HT-29 (cell line): ENCODE measurements around the gene TKFC. TPM values are rescaled to one million over a fixed set of nuclear protein-coding genes. Genes with fewer than 3 reads are reported as not detected.

Experiments
- DNase-seq: peaks from one replicate; pipeline ENCODE4 v3.0.0-alpha.2; 2015; ENCODE audit warnings: low spot score
- total RNA-seq: library from RNA; depleted of rRNA; stranded (reverse); fragments of >200 nt; shearing (Covaris generic); gene quantifications from 2 replicates; pipeline ENCODE4 v1.2.3, GENCODE V29; 2014

Gene TKFC
- total RNA-seq, 1 experiment from 2014 or later = 94.2 TPM

DNA sequence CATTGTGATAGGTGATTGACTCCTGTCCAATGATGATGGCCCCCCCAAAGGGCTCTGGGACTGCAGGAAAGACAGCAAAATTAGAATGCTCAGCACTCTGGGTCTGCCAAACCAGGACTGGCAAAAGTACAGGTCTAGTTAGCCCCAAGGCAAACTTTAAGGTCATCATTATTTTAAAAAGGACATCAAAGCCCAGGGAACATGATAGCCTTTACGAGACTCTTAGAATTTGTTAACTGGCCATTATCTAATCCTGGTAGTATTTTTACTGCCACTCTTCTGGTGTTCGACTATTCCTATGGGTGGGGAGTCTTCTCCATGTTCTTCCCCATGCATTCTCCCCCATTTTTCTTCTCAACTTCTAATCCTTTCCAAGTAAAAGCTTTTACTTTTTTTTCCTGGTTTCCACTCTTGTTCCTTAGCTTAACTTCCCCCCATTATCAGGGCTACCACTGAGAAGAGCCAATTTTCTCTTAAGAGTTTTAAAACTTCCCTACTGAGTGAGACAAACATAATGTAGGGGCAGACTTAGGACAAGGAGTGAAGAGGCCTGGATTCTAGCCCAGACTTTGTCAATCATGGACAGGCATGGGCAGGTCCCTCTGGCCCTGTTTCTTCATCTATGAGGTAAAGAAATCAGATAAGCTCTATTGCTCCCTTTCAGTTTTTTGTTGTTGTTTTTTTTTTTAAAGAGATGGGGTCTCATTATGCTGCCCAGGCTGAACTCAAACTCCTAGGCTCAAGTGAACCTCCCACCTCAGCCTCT, 7.2 kb upstream of the TKFC start:
- DNase-seq = no peak

DNA sequence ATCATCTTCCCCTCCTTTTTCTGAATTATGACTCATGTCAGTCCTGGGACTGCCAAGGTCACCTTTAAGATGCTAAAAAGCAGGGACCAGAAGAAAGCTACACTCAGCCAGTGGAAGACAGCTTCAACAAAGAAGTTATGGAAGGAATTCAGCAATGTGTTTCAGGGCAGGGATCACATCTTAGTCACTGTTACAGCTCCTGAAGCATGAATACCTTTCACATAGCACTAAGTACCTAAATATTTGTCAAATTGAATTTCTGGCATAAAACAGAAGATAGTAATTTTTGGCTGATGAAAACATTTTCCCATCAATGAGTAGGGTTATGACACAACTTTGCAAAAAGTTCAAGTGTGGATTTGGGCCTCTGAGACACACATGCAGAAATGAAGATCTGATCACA, 5.4 kb upstream of the TKFC start:
- DNase-seq = no peak

DNA sequence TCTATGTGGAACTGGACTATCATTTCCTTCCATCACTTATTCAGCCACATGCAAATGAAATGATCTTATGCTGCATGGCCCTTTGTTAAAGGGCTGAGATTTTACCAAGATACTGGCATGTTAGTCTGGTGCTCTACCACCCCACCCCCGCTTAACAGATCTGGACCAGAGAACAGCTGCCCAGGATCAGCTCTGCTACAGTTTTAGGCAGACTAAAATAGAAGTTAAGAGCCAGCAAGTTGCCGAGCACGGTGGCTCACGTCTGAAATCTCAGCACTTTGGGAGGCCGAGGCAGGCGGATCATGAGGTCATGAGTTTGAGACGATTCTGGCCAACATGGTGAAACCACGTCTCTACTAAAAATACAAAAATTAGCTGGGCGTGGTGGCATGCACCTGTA, 4.7 kb upstream of the TKFC start:
- DNase-seq = no peak

DNA sequence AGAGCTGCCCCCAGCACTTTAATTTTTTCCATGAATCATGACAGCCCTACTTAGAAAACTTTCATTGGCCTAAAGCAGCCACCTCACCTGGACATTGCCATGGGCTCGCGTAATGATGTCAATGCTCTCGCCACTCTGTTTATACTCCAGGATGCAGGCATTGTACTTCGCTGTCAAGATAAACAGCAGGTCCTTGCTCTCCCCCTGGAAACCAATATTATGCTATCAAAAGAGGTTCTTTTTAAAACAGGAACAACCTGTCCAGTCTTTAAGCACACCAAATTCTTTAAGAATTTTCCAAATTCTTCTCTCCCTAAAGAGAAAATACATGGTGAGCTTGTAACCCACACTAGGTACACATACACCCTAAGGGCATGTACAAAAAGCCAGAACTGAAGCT, 3.2 kb upstream of the TKFC start:
- DNase-seq = no peak

GRCh38 chr11:61331651-61332050, 1.4 kb upstream of the TKFC start:
- DNase-seq = no peak

DNA sequence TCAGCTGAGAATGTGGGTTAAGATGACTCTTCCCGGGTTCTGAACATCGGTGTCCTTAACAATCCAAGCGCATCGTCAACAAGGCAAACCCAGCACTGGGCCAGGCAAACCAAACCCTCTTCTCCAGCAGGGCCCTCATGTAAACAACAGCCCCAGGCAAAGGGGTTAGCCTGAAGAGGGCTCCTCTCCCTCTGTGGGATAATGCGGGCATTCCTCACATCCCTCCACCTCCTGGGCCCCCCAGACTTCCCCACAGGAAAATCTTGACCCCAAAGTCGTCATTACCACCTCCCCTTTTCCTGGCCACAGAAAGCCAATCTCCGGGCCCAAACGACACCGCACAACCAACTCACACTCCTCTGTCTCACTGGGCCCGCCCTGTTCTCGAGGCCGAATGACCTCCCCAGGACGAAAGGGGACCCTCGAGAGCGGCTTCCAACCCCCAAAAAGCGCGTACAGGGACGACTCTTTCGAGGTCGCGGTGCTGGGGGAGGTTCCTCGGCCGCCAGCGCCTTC, 689 bp upstream of the TKFC start:
- DNase-seq = peak; percentile 33

DNA sequence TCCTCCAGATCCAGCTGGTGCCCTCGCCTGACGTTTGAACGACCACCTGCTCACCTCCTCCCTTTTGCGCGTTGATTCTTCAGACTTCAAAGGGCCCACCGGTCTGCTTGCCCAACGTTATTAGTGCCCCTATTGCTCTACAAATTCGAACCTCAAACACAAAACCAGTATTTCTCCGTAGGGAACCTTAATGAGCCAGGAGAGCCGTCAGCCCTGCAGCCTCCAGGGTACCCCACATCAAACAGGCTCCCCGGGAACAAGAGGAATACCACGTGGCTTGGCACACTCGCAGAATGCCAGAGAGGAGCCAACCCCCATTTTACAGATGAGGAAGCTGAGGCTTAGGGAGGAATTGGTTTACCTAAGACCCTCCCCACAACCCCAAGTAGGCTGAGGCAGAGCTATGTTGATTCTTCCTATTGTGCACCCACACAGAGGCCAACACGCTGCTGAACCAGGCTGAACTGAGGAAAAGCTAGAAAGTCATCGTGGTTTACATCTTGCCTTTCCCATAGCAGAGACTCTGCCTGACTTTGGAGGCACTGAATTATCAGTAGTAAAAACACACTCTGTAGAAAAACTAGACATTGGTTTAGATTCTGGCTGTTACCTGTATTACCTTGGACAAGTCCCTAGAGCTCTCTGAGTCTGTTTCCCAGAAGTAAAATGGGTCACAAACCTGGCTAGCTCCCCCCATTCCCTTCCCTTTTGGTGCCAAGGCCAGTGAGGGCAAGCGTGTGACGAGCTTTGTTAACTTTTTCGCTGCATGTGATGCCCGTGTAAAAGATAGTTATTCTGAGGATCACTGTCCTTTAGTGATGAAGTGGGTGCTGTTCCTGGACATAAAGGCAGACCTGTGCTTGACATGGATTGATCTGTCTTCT, 764 bp downstream of the TKFC start:
- no peak for DNase-seq

GRCh38 chr11:61334434-61335354, 1.7 kb downstream of the TKFC start:
- peak; percentile 16 for DNase-seq

- no peak for DNase-seq
These were observed 2.3 kb downstream of the TKFC start for GRCh38 chr11:61335355-61335710.

GRCh38 chr11:61336171-61336935, 3.3 kb downstream of the TKFC start:
- DNase-seq = peak; percentile 97

GRCh38 chr11:61337706-61338470, 4.9 kb downstream of the TKFC start:
- DNase-seq = no peak

- DNase-seq = no peak
These were observed 5.9 kb downstream of the TKFC start for GRCh38 chr11:61338783-61339489.

- DNase-seq = no peak
These were observed 6.5 kb downstream of the TKFC start for GRCh38 chr11:61339490-61339878.

DNA sequence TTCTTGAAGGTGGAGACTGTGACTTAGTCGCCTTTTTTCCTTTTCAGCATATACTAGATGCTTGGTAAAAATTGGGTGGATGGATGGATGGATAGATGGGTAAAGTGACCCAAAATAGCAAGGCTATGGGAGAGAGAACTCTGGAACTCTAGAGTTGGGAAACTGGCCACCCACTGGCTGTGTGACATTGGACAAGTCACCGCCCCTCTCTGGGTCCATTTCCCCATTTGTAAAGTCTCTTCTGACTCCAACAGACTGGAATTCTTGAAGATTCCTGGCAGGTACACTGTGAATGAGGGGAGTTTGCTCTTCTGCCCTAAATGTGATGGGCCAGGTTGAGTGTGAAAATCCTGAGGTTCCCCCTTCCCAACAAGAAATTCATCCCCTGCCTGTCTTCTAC, 8.0 kb downstream of the TKFC start:
- DNase-seq = no peak

- no peak for DNase-seq
These were observed 8.7 kb downstream of the TKFC start for GRCh38 chr11:61341706-61342105.

DNA sequence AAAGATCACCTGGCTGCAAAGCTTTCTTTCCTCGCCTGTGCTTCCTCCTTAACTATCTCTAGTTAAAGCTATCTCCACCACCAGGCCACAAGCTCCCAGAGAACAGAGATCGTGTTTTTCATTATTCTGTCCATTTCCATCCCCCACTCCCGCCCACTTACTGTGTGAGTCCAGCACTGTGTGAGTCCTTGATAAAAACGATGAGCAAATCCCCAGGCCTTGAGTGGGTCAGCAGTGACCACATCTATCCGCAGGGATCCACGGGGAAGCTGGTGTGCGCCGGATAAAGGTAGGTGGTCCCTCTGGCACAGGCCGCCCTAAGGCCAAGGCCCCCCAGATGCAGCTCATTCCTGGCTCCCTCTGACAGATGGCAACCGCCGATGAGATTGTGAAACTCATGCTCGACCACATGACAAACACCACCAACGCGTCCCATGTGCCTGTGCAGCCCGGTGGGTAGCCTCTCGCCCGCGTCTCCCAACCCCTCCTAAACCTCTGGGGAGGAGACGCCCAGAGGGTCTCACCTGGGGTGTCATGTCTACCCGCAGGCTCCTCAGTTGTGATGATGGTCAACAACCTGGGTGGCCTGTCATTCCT, 9.3 kb downstream of the TKFC start:
- no peak for DNase-seq

GRCh38 chr11:61343792-61344745, 11.0 kb downstream of the TKFC start:
- no peak for DNase-seq

DNA sequence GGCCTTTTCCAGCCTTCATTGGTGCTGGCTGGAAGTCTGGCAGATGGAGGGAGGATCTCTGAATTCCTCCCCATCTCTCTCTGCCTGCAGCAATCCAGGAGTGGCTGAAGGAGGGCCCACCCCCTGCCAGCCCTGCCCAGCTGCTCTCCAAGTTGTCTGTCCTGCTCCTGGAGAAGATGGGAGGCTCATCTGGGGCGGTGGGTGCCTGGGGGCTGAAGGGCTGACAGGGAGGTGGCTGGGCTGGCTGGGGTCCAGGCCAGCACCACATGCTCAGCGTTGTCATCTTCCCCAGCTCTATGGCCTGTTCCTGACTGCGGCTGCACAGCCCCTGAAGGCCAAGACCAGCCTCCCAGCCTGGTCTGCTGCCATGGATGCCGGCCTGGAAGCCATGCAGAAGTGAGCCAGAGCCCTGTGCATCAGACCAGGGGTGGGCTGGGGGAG, 12.2 kb downstream of the TKFC start:
- DNase-seq = no peak
